ENCODE results near the gene BHLHA15. TPM values are rescaled to one million over a fixed set of nuclear protein-coding genes. Genes with fewer than 3 reads are reported as not detected.

BHLHA15 gene
- polyA plus RNA-seq, 1 donor (not counting 4 experiments of a cell fraction or from before 2014, with no cell fraction given), result not detected

DNA sequence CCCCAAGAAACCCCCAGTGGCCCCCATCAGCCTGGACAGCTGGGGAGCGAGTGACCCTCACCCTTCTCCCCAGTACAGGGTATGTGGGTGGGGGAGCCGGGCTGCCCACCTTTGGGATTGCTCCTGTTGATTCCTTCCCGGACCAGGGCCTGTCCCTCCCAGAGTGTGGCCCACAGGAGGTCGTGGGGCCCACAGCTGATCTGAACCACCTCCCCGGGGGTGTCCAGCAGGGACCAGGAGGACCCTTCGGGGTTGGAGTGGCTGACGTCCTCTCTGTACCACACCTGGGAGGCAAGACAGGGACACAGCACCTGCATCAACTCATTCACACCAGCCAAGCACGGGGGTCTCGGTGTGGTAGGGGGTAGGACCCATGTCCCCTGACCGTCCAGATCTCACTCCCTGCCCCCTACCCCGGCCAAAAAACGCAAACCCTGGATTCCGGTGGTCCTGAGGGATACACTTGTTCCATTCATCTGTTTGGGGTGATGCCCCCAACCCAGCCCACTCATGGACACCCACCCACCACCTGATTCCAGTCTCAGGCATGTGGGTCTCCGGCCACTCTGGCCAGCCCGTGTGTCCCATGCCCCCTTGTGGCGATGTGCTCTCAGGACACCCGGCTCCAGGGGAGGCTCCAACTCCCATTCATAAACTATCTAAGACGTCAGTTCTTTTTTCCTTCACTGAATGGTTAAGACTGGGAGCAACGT is 29.9 kb downstream of the BHLHA15 start:
- no peak overlapping the region for H3K27ac ChIP-seq (ENCODE audit: control insufficient read depth, insufficient read depth, low read length)
- no peak overlapping the region for H3K4me2 ChIP-seq (ENCODE audit: control insufficient read depth, extremely low read depth, insufficient read depth, low read depth, low read length)
- H3K36me3 ChIP-seq (ENCODE audit: control insufficient read depth in 2 of 2, extremely low read depth in 1 of 2, insufficient read depth in 2 of 2, low read length in 2 of 2), result peaks cover 7% of the 10 kb centered on the region in 2 experiments
- H4K20me1 ChIP-seq (ENCODE audit: control insufficient read depth, extremely low read depth, insufficient read depth, low read length), result no peaks in the 10 kb centered on the region
- no peaks in the 10 kb centered on the region for H3K4me1 ChIP-seq (ENCODE audit: control insufficient read depth, extremely low read depth, insufficient read depth, low read length)
- H2AFZ ChIP-seq (ENCODE audit: control insufficient read depth, low read length), result no peak overlapping the region
- DNase-seq (ENCODE audit: low read depth, low spot score) (no peak), FAIRE-seq (no peak)
- no peak overlapping the region for H3K9ac ChIP-seq (ENCODE audit: control insufficient read depth, extremely low read depth, insufficient read depth, low read length)
- H3K79me2 ChIP-seq (ENCODE audit: control insufficient read depth, insufficient read depth, low read length), result no peaks in the 10 kb centered on the region
- TF ChIP-seq, protein P1, sequence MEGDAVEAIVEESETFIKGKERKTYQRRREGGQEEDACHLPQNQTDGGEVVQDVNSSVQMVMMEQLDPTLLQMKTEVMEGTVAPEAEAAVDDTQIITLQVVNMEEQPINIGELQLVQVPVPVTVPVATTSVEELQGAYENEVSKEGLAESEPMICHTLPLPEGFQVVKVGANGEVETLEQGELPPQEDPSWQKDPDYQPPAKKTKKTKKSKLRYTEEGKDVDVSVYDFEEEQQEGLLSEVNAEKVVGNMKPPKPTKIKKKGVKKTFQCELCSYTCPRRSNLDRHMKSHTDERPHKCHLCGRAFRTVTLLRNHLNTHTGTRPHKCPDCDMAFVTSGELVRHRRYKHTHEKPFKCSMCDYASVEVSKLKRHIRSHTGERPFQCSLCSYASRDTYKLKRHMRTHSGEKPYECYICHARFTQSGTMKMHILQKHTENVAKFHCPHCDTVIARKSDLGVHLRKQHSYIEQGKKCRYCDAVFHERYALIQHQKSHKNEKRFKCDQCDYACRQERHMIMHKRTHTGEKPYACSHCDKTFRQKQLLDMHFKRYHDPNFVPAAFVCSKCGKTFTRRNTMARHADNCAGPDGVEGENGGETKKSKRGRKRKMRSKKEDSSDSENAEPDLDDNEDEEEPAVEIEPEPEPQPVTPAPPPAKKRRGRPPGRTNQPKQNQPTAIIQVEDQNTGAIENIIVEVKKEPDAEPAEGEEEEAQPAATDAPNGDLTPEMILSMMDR (optimal IDR thresholded peaks at IDR 0.05 in 1 of 3, IDR thresholded peaks at IDR 0.05 in 1 of 3, conservative IDR thresholded peaks at IDR 0.05 in 1 of 3; ENCODE audit: extremely low read depth in 1 of 3, insufficient read depth in 2 of 3, low read length in 3 of 3), result peak; percentile 56 to 75 (median 73)
- TF ChIP-seq EZH2 (IDR thresholded peaks at IDR 0.05; ENCODE audit: low read length), result no peak
- H3K9me3 ChIP-seq (ENCODE audit: control insufficient read depth, low read depth, low read length), result no peaks in the 10 kb centered on the region
- no peaks in the 10 kb centered on the region for H3K9me1 ChIP-seq (ENCODE audit: control insufficient read depth, extremely low read depth, insufficient read depth, low read length)
- dilution Hi-C loops (cut with MboI; ENCODE audit: extremely low pct_ligation_motif_present, low sequenced_read_pairs), result no loop called here
- H3K27me3 ChIP-seq (ENCODE audit: control insufficient read depth, extremely low read depth, insufficient read depth, low read length), result no peaks in the 10 kb centered on the region
- H3K4me3 ChIP-seq (ENCODE audit: control insufficient read depth in 2 of 3, extremely low read depth in 1 of 3, insufficient read depth in 2 of 3, low read depth in 1 of 3, low read length in 3 of 3), result no peak overlapping the region

DNA sequence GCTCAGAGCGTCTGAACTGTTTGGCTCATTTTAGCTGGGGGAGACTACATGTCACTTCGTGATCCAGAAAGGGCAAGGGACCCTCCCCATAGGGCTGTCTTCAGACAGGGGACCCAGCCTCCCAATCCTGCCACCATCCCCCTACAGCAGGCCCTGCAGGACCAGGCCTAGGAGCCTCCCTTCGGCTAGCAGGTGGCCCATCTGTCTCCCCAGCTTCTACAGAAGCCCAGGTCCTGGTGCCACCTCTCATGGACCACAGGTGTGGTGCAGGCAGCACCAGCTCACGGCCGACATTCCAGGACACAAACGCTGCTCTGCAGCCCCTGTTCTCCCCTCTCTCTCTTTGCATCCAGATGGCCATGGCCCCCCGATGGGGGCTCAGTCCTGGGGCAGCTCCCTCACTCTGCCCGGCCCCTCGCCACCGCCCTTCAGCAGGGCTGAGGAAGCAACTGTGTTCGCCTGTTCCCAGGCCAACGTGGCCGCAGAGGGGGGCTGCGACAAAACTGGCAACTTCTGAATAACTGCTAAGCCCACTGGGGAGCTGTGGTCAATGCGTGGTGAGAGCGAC is 30.5 kb downstream of the BHLHA15 start:
- Histone ChIP-seq H4K20me1 (ENCODE audit: control insufficient read depth, extremely low read depth, insufficient read depth, low read length) (no peaks in the 10 kb centered on the region), H3K9me3 (ENCODE audit: control insufficient read depth, low read depth, low read length) (no peaks in the 10 kb centered on the region), H3K79me2 (ENCODE audit: control insufficient read depth, insufficient read depth, low read length) (no peaks in the 10 kb centered on the region), H3K4me3 (ENCODE audit: control insufficient read depth in 2 of 3, extremely low read depth in 1 of 3, insufficient read depth in 2 of 3, low read depth in 1 of 3, low read length in 3 of 3) (no peak overlapping the region), H3K4me1 (ENCODE audit: control insufficient read depth, extremely low read depth, insufficient read depth, low read length) (no peaks in the 10 kb centered on the region), H3K27me3 (ENCODE audit: control insufficient read depth, extremely low read depth, insufficient read depth, low read length) (no peaks in the 10 kb centered on the region), H3K36me3 (ENCODE audit: control insufficient read depth in 2 of 2, extremely low read depth in 1 of 2, insufficient read depth in 2 of 2, low read length in 2 of 2) (peaks cover 7% of the 10 kb centered on the region in 2 experiments), H3K27ac (ENCODE audit: control insufficient read depth, insufficient read depth, low read length) (no peak overlapping the region), H3K9ac (ENCODE audit: control insufficient read depth, extremely low read depth, insufficient read depth, low read length) (no peak overlapping the region), H2AFZ (ENCODE audit: control insufficient read depth, low read length) (no peak overlapping the region), H3K9me1 (ENCODE audit: control insufficient read depth, extremely low read depth, insufficient read depth, low read length) (no peaks in the 10 kb centered on the region), H3K4me2 (ENCODE audit: control insufficient read depth, extremely low read depth, insufficient read depth, low read depth, low read length) (no peak overlapping the region)
- dilution Hi-C loops (cut with MboI; ENCODE audit: extremely low pct_ligation_motif_present, low sequenced_read_pairs), result no loop called here
- FAIRE-seq (no peak), DNase-seq (ENCODE audit: low read depth, low spot score) (no peak)
- TF ChIP-seq, protein P1 (optimal IDR thresholded peaks at IDR 0.05 in 1 of 3, IDR thresholded peaks at IDR 0.05 in 1 of 3, conservative IDR thresholded peaks at IDR 0.05 in 1 of 3; ENCODE audit: extremely low read depth in 1 of 3, insufficient read depth in 2 of 3, low read length in 3 of 3), result no peak
- no peak for TF ChIP-seq EZH2 (IDR thresholded peaks at IDR 0.05; ENCODE audit: low read length)
